Measurements from ENCODE around the gene GPR162. TPM values are rescaled to one million over a fixed set of nuclear protein-coding genes. Genes with fewer than 3 reads are reported as not detected.

Gene GPR162
- polyA plus RNA-seq, 1 donor from 2014 or later: 82.8 TPM

DNA sequence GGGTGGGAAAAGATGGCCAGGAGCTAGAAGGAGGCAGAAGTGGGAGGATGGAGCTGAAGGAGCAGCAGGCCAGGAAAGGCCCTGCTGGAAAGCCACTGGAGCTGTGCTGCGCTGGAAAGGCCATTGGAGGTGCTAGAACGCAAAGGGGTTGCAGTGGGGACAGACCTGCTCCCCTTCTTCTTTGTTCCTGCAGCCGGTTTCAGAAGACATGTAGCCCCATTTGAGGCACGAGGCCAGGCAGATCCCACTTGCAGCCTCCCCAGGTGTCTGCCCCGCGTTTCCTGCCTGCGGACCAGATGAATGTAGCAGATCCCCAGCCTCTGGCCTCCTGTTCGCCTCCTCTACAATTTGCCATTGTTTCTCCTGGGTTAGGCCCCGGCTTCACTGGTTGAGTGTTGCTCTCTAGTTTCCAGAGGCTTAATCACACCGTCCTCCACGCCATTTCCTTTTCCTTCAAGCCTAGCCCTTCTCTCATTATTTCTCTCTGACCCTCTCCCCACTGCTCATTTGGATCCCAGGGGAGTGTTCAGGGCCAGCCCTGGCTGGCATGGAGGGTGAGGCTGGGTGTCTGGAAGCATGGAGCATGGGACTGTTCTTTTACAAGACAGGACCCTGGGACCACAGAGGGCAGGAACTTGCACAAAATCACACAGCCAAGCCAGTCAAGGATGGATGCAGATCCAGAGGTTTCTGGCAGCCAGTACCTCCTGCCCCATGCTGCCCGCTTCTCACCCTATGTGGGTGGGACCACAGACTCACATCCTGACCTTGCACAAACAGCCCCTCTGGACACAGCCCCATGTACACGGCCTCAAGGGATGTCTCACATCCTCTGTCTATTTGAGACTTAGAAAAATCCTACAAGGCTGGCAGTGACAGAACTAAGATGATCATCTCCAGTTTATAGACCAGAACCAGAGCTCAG is 2.3 kb upstream of the GPR162 start:
- Histone ChIP-seq H3K27ac (ENCODE audit: low read length) (peak overlapping the region; percentile 88), H3K4me3 (ENCODE audit: low read length) (no peak overlapping the region), H3K9ac (ENCODE audit: low read length) (peak overlapping the region; percentile 88), H4K20me1 (ENCODE audit: insufficient read depth) (no peaks in the 10 kb centered on the region), H3F3A (ENCODE audit: insufficient read depth, low read length, poor library complexity, severe bottlenecking) (no peaks in the 10 kb centered on the region), H2AFZ (ENCODE audit: low read depth, low read length) (no peak overlapping the region), H3K79me2 (replicated peaks; ENCODE audit: insufficient read depth, low read length) (peaks cover 25% of the 10 kb centered on the region), H3K36me3 (ENCODE audit: insufficient read depth, low read length) (no peaks in the 10 kb centered on the region), H3K9me3 (ENCODE audit: low read length) (no peaks in the 10 kb centered on the region), H3K9me2 (ENCODE audit: insufficient read depth, low read length) (no peaks in the 10 kb centered on the region), H3K4me2 (ENCODE audit: low read length) (no peak overlapping the region), H3K27me3 (ENCODE audit: insufficient read depth, low read depth, low read length) (no peaks in the 10 kb centered on the region)
- TF ChIP-seq TAF1 (IDR thresholded peaks at IDR 0.05; ENCODE audit: low read depth): no peak
- no peak for TF ChIP-seq MXI1 (conservative IDR thresholded peaks at IDR 0.05; ENCODE audit: poor library complexity, severe bottlenecking)
- TF ChIP-seq RAD21 (conservative IDR thresholded peaks at IDR 0.05): no peak
- no peak for TF ChIP-seq POLR2AphosphoS5 (IDR thresholded peaks at IDR 0.05)
- no peak for TF ChIP-seq EP300 (conservative IDR thresholded peaks at IDR 0.05; ENCODE audit: poor library complexity, severe bottlenecking)
- TF ChIP-seq EZH2 (IDR thresholded peaks at IDR 0.05; ENCODE audit: borderline replicate concordance, insufficient read depth, low read length, poor library complexity, severe bottlenecking): no peak
- TF ChIP-seq, protein P1, sequence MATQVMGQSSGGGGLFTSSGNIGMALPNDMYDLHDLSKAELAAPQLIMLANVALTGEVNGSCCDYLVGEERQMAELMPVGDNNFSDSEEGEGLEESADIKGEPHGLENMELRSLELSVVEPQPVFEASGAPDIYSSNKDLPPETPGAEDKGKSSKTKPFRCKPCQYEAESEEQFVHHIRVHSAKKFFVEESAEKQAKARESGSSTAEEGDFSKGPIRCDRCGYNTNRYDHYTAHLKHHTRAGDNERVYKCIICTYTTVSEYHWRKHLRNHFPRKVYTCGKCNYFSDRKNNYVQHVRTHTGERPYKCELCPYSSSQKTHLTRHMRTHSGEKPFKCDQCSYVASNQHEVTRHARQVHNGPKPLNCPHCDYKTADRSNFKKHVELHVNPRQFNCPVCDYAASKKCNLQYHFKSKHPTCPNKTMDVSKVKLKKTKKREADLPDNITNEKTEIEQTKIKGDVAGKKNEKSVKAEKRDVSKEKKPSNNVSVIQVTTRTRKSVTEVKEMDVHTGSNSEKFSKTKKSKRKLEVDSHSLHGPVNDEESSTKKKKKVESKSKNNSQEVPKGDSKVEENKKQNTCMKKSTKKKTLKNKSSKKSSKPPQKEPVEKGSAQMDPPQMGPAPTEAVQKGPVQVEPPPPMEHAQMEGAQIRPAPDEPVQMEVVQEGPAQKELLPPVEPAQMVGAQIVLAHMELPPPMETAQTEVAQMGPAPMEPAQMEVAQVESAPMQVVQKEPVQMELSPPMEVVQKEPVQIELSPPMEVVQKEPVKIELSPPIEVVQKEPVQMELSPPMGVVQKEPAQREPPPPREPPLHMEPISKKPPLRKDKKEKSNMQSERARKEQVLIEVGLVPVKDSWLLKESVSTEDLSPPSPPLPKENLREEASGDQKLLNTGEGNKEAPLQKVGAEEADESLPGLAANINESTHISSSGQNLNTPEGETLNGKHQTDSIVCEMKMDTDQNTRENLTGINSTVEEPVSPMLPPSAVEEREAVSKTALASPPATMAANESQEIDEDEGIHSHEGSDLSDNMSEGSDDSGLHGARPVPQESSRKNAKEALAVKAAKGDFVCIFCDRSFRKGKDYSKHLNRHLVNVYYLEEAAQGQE (IDR thresholded peaks at IDR 0.05; ENCODE audit: borderline replicate concordance): no peak
- TF ChIP-seq, protein P2, sequence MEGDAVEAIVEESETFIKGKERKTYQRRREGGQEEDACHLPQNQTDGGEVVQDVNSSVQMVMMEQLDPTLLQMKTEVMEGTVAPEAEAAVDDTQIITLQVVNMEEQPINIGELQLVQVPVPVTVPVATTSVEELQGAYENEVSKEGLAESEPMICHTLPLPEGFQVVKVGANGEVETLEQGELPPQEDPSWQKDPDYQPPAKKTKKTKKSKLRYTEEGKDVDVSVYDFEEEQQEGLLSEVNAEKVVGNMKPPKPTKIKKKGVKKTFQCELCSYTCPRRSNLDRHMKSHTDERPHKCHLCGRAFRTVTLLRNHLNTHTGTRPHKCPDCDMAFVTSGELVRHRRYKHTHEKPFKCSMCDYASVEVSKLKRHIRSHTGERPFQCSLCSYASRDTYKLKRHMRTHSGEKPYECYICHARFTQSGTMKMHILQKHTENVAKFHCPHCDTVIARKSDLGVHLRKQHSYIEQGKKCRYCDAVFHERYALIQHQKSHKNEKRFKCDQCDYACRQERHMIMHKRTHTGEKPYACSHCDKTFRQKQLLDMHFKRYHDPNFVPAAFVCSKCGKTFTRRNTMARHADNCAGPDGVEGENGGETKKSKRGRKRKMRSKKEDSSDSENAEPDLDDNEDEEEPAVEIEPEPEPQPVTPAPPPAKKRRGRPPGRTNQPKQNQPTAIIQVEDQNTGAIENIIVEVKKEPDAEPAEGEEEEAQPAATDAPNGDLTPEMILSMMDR (IDR thresholded peaks at IDR 0.05; ENCODE audit: poor library complexity, severe bottlenecking): no peak
- no peak for TF ChIP-seq SMC3 (conservative IDR thresholded peaks at IDR 0.05; ENCODE audit: poor library complexity)

DNA sequence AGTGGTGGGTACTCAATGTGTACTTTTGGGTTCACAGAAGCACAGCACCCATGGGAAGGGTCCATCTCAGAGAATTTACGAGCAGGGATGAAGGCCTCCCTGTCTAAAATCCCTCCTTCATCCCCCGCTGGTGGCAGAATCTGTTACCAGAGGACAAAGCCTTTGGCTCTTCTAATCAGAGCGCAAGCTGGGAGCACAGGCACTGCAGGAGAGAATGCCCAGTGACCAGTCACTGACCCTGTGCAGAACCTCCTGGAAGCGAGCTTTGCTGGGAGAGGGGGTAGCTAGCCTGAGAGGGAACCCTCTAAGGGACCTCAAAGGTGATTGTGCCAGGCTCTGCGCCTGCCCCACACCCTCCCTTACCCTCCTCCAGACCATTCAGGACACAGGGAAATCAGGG is 1.5 kb upstream of the GPR162 start:
- Histone ChIP-seq H3F3A (ENCODE audit: insufficient read depth, low read length, poor library complexity, severe bottlenecking) (peaks cover 5% of the 10 kb centered on the region), H2AFZ (ENCODE audit: low read depth, low read length) (no peak overlapping the region), H3K27me3 (ENCODE audit: insufficient read depth, low read depth, low read length) (no peaks in the 10 kb centered on the region), H3K4me2 (ENCODE audit: low read length) (no peak overlapping the region), H3K27ac (ENCODE audit: low read length) (peak overlapping the region; percentile 88), H4K20me1 (ENCODE audit: insufficient read depth) (no peaks in the 10 kb centered on the region), H3K9me2 (ENCODE audit: insufficient read depth, low read length) (no peaks in the 10 kb centered on the region), H3K9me3 (ENCODE audit: low read length) (no peaks in the 10 kb centered on the region), H3K79me2 (replicated peaks; ENCODE audit: insufficient read depth, low read length) (peaks cover 25% of the 10 kb centered on the region), H3K4me3 (ENCODE audit: low read length) (peak overlapping the region; percentile 70), H3K36me3 (ENCODE audit: insufficient read depth, low read length) (no peaks in the 10 kb centered on the region), H3K9ac (ENCODE audit: low read length) (peak overlapping the region; percentile 88)
- no peak for TF ChIP-seq TAF1 (IDR thresholded peaks at IDR 0.05; ENCODE audit: low read depth)
- TF ChIP-seq POLR2AphosphoS5 (IDR thresholded peaks at IDR 0.05): no peak
- no peak for TF ChIP-seq RAD21 (conservative IDR thresholded peaks at IDR 0.05)
- no peak for TF ChIP-seq EP300 (conservative IDR thresholded peaks at IDR 0.05; ENCODE audit: poor library complexity, severe bottlenecking)
- no peak for TF ChIP-seq SMC3 (conservative IDR thresholded peaks at IDR 0.05; ENCODE audit: poor library complexity)
- TF ChIP-seq, protein P2 (IDR thresholded peaks at IDR 0.05; ENCODE audit: poor library complexity, severe bottlenecking): no peak
- no peak for TF ChIP-seq EZH2 (IDR thresholded peaks at IDR 0.05; ENCODE audit: borderline replicate concordance, insufficient read depth, low read length, poor library complexity, severe bottlenecking)
- TF ChIP-seq, protein P1 (IDR thresholded peaks at IDR 0.05; ENCODE audit: borderline replicate concordance): no peak

Data from neural cell (in vitro differentiated cells).